Islet precursor cell (in vitro differentiated cells): ENCODE data around the gene TRIP10.
"Not testable (repeated sequence)": the region's sequence is repeated elsewhere in the genome, so short reads cannot be mapped to it uniquely, and the experiment has no call there.

ENCODE experiments used
- DNase-seq: peaks from one replicate; pipeline ENCODE4 v3.0.0-alpha.2; 2018

TRIP10 gene

GRCh38 chr19:6739390-6739882 lies at the start of gene TRIP10:
Gene TRIP10 (plus strand): TSS chr19:6739680. CDS start chr19:6739762, 82 bp downstream.
- peak; percentile 86 for DNase-seq

- DNase-seq: no peak
These were observed 49.2 kb upstream of the TRIP10 start for GRCh38 chr19:6690160-6690885.

- DNase-seq: no peak
These were observed 48.1 kb upstream of the TRIP10 start for GRCh38 chr19:6691342-6691741.

GRCh38 chr19:6692027-6692426 lies 47.5 kb upstream of the TRIP10 start:
- DNase-seq: no peak

GRCh38 chr19:6693056-6693471 lies 46.4 kb upstream of the TRIP10 start:
- DNase-seq: no peak

- DNase-seq: no peak
These were observed 45.8 kb upstream of the TRIP10 start for GRCh38 chr19:6693681-6694080.

- DNase-seq: no peak
These were observed 45.2 kb upstream of the TRIP10 start for GRCh38 chr19:6694147-6694815.

- no peak for DNase-seq
These were observed 43.1 kb upstream of the TRIP10 start for GRCh38 chr19:6696239-6696820.

GRCh38 chr19:6697291-6697690 lies 42.2 kb upstream of the TRIP10 start:
- DNase-seq: no peak

GRCh38 chr19:6699935-6700334 lies 39.5 kb upstream of the TRIP10 start:
- no peak for DNase-seq

- DNase-seq: no peak
These were observed 38.7 kb upstream of the TRIP10 start for GRCh38 chr19:6700586-6701316.

- no peak for DNase-seq
These were observed 33.4 kb upstream of the TRIP10 start for GRCh38 chr19:6705931-6706632.

GRCh38 chr19:6706633-6706958 lies 32.9 kb upstream of the TRIP10 start:
- DNase-seq: no peak

- no peak for DNase-seq
These were observed 32.3 kb upstream of the TRIP10 start for GRCh38 chr19:6707011-6707657.

GRCh38 chr19:6707658-6708018 lies 31.8 kb upstream of the TRIP10 start:
- DNase-seq: no peak

- DNase-seq: no peak
These were observed 31.1 kb upstream of the TRIP10 start for GRCh38 chr19:6708346-6708745.

GRCh38 chr19:6708913-6709312 lies 30.6 kb upstream of the TRIP10 start:
- DNase-seq: not testable (repeated sequence)

GRCh38 chr19:6709549-6709948 lies 29.9 kb upstream of the TRIP10 start:
- no peak for DNase-seq

GRCh38 chr19:6710273-6711077 lies 29.0 kb upstream of the TRIP10 start:
- DNase-seq: peak; percentile 67

GRCh38 chr19:6711078-6711361 lies 28.5 kb upstream of the TRIP10 start:
- DNase-seq: no peak

GRCh38 chr19:6711605-6712004 lies 27.9 kb upstream of the TRIP10 start:
- DNase-seq: no peak

GRCh38 chr19:6712231-6712630 lies 27.2 kb upstream of the TRIP10 start:
- DNase-seq: no peak
